Common myeloid progenitor, CD34-positive (primary cell): ENCODE measurements around the gene KCNIP3.

Experiments
- CTCF ChIA-PET: fragments of 350-600 bp; sonication (Branson Sonifier 250); formaldehyde crosslinking; loops from one replicate; lab custom pipeline; 2021; ENCODE audit warnings: antibody characterized with exemption; lab: Charles Lee
- POLR2A ChIA-PET: fragments of 350-600 bp; sonication (Branson Sonifier 250); formaldehyde crosslinking; loops from one replicate; lab custom pipeline; 2021; ENCODE audit warnings: antibody characterized with exemption; lab: Charles Lee
- DNase-seq, 3 donors: peaks; one replicate each; pipeline versions ENCODE4 v3.0.0 to v3.0.0-alpha.2; 2013
- H3K27ac ChIP-seq, 2 experiments: 1 replicate in 1 of 2; 2 replicates in 1 of 2; pipeline ENCODE4 v1.7.0; 2013; ENCODE audit warnings: inconsistent platforms in 2 of 2, low read length in 2 of 2, mild to moderate bottlenecking in 2 of 2, low read depth in 1 of 2, moderate library complexity in 1 of 2; ENCODE audit not compliant: severe bottlenecking in 2 of 2, insufficient read depth in 1 of 2, poor library complexity in 1 of 2
- H3K27me3 ChIP-seq, 5 experiments: replicated peaks in 2 of 5; 1 replicate in 3 of 5; 2 replicates in 2 of 5; pipeline versions ENCODE4 v1.6.1 to v1.7.0; 2013; ENCODE audit warnings: low read length in 4 of 5, mild to moderate bottlenecking in 2 of 5, moderate library complexity in 2 of 5, inconsistent platforms in 1 of 5; ENCODE audit not compliant: insufficient read depth in 5 of 5, control insufficient read depth in 4 of 5
- H3K36me3 ChIP-seq, 4 experiments: 1 replicate in 2 of 4; 2 replicates in 2 of 4; pipeline versions ENCODE4 v1.6.1 to v1.7.0; 2013; ENCODE audit warnings: low read length in 3 of 4, control low read depth in 1 of 4, mild to moderate bottlenecking in 1 of 4; ENCODE audit not compliant: control insufficient read depth in 4 of 4, insufficient read depth in 4 of 4
- H3K4me1 ChIP-seq, 4 experiments: 1 replicate in 3 of 4; 2 replicates in 1 of 4; pipeline versions ENCODE4 v1.6.1 to v1.7.1; 2013; ENCODE audit warnings: low read length in 3 of 4, mild to moderate bottlenecking in 3 of 4, control low read depth in 1 of 4, inconsistent platforms in 1 of 4, moderate library complexity in 1 of 4; ENCODE audit not compliant: control insufficient read depth in 4 of 4, insufficient read depth in 4 of 4; ENCODE audit errors: control extremely low read depth in 1 of 4
- H3K4me3 ChIP-seq, 7 experiments: 1 replicate in 4 of 7; 2 replicates in 3 of 7; pipeline versions ENCODE4 v1.5.1 to v1.7.0; 2013; ENCODE audit warnings: mild to moderate bottlenecking in 7 of 7, low read length in 6 of 7, moderate library complexity in 6 of 7, inconsistent platforms in 2 of 7, low read depth in 2 of 7, control low read depth in 1 of 7; ENCODE audit not compliant: insufficient read depth in 4 of 7, control insufficient read depth in 1 of 7; ENCODE audit errors: extremely low read depth in 1 of 7
- H3K9me3 ChIP-seq, 5 experiments: 1 replicate in 4 of 5; 2 replicates in 1 of 5; pipeline versions ENCODE4 v1.6.1 to v1.7.1; 2013; ENCODE audit warnings: low read length in 4 of 5, mild to moderate bottlenecking in 2 of 5, inconsistent platforms in 1 of 5, low read depth in 1 of 5, moderate library complexity in 1 of 5; ENCODE audit not compliant: control insufficient read depth in 4 of 5, insufficient read depth in 2 of 5; ENCODE audit errors: control extremely low read depth in 1 of 5
- WGBS: methylation state at CpG from one replicate; pipeline ENCODE4 v1.1.5; 2013; ENCODE audit not compliant: insufficient coverage; 5-methylcytosine and 5-hydroxymethylcytosine counted together

KCNIP3 gene

DNA sequence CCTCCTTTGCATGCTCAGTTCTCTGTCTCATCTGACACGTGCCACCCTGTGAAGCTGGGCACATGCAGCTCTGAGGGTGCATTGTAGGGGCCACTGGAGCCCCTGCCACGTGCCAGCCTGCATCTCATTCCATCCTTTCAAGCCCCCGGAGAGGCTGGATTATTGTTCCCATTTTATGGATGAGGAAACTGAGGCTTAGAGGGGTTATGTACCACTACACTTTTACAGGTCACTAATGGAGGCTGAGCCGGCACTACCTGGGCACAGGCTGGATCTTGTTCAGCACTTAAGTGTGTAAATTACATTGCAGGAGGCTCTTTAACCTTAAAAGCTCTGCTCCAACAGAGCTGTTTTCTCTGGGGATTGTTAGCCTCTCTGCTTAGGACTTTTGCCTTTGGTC is 47.5 kb downstream of the KCNIP3 start:
- Histone ChIP-seq H3K9me3 (no peaks in the 10 kb centered on the region), H3K36me3 (no peaks in the 10 kb centered on the region), H3K4me1 (peaks cover 0 to 19% (median 13%) of the 10 kb centered on the region in 4 experiments), H3K27me3 (peaks cover 0 to 66% (median 17%) of the 10 kb centered on the region in 5 experiments), H3K27ac (no peak overlapping the region), H3K4me3 (peak overlapping the region in 1 of 7 experiments; percentile 72)
- WGBS, result 100% methylated on average over 1 of the region's 4 CpGs
- POLR2A ChIA-PET, result no interaction called here
- CTCF ChIA-PET, result interaction anchor here (0.9 to 3.4 kb wide), 12 partner anchors 9 to 49 kb away, joined by 3 to 13 read pairs (median 4); no protein-coding TSS in a partner anchor
- DNase-seq, result no peak

DNA sequence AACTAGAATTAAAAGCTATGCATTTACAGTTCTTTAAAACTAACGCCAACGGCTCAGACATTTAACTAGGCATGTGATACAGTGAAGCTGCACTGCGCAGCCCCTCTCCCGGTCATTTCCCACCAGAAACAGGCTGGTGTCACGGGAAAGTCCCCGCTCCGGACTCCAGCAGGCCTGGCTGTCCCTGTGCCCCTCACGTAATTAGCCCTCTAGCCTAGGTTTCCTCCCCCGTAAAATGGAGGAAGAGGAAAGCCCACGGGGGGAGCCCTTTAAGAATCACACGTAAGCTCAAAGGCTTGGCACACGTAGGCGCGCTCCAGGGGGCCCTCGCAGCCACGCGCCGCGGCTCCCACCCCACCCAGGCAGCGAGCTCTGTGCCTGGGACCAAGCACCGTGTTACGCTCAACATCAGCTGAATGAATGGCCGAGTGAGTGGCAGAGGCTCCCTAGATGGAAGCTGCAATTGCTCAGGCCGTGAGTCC is 48.0 kb downstream of the KCNIP3 start:
- POLR2A ChIA-PET, result no interaction called here
- Histone ChIP-seq H3K9me3 (no peaks in the 10 kb centered on the region), H3K27ac (no peak overlapping the region), H3K4me3 (peak overlapping the region in 6 of 7 experiments; percentile 42 to 73 (median 62)), H3K36me3 (no peaks in the 10 kb centered on the region), H3K4me1 (peaks cover 0 to 19% (median 13%) of the 10 kb centered on the region in 4 experiments), H3K27me3 (peaks cover 0 to 67% (median 17%) of the 10 kb centered on the region in 5 experiments)
- WGBS, result 8% methylated on average over 21 of the region's 24 CpGs
- CTCF ChIA-PET, result interaction anchor here (0.9 to 3.4 kb wide), 16 partner anchors 9 to 383 kb away, joined by 3 to 13 read pairs (median 4); no protein-coding TSS in a partner anchor
- peak; percentile 5 to 55 (median 48) for DNase-seq

DNA sequence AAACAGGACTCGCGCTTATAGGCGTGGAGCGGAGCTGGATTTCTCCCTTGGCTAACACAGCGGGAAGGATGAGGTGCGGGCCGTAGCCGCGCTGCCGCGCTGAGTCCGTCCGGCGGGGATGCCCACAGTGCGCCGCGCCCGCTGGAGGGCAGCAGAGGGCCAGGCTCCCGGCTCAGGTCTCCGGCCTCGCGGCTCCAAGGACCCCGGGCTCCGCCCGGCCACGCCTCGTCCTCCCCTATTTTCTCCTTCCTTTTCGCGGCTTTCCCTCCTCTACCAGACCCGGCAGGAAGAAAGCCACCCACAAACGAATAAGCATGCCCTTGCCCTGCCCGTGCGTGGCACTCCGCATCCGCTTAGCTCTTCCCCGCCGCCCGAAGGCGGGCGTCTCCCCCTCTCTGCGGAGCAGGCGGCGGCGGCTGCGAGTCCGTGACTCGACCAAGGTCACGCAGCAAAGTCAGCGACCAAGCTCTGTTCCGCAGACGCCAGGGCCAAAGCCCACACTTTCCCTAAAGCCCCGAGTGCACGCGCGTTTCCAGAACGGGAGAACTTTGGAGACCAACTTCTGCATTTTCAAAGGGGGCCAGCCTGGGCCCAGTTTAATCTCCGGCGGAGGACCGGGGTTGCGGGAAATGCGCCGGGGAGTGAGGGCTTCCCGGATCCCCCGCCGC is 48.5 kb downstream of the KCNIP3 start:
- Histone ChIP-seq H3K27me3 (peaks cover 0 to 67% (median 17%) of the 10 kb centered on the region in 5 experiments), H3K36me3 (no peaks in the 10 kb centered on the region), H3K27ac (no peak overlapping the region), H3K9me3 (no peaks in the 10 kb centered on the region), H3K4me3 (peak overlapping the region; percentile 34 to 73 (median 58)), H3K4me1 (peaks cover 0 to 19% (median 13%) of the 10 kb centered on the region in 4 experiments)
- WGBS, result 0% methylated on average over 60 of the region's 65 CpGs
- peak; percentile 64 to 71 (median 69) for DNase-seq
- ChIA-PET POLR2A (no interaction called here), CTCF (interaction anchor here (0.8 to 3.4 kb wide), 14 partner anchors 8 to 382 kb away, joined by 3 to 13 read pairs (median 4); no protein-coding TSS in a partner anchor)

DNA sequence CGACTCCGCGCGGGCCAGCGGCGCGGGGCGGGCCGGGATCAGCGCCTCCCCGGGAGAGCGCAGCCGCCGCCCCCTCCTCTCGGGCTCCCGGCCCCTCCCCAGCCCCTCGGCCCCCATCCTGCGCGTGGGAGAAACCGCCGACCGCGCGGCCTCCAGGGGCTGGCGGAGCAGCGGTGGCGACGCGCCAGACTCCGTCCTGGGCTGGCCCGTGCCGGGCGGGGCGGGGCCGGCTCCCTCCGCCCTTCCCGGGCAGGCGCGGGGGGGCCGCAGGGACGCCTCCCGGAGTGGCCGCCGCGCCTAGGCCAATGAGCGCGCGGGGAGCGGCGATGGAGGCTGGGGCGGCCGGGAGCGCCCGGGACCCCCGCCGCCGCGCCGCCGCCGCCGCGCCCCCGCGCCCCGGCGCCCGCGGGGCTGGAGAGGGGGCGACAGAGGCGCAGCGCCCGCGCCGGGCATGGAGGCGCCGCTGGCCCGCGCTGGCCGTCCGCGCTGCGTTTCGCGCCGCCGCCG is 49.1 kb downstream of the KCNIP3 start:
- Histone ChIP-seq H3K4me1 (peaks cover 0 to 19% (median 13%) of the 10 kb centered on the region in 4 experiments), H3K36me3 (no peaks in the 10 kb centered on the region), H3K27ac (no peak overlapping the region), H3K4me3 (peak overlapping the region in 6 of 7 experiments; percentile 34 to 73 (median 60)), H3K27me3 (peaks cover 0 to 71% (median 15%) of the 10 kb centered on the region in 5 experiments), H3K9me3 (no peaks in the 10 kb centered on the region)
- peak in 1 of 3 donors; percentile 2 for DNase-seq
- WGBS, result 0% methylated on average over 43 of the region's 88 CpGs
- CTCF ChIA-PET, result interaction anchor here (0.8 to 3.4 kb wide), 7 partner anchors 8 to 382 kb away, joined by 3 to 13 read pairs (median 4); no protein-coding TSS in a partner anchor
- POLR2A ChIA-PET, result no interaction called here

DNA sequence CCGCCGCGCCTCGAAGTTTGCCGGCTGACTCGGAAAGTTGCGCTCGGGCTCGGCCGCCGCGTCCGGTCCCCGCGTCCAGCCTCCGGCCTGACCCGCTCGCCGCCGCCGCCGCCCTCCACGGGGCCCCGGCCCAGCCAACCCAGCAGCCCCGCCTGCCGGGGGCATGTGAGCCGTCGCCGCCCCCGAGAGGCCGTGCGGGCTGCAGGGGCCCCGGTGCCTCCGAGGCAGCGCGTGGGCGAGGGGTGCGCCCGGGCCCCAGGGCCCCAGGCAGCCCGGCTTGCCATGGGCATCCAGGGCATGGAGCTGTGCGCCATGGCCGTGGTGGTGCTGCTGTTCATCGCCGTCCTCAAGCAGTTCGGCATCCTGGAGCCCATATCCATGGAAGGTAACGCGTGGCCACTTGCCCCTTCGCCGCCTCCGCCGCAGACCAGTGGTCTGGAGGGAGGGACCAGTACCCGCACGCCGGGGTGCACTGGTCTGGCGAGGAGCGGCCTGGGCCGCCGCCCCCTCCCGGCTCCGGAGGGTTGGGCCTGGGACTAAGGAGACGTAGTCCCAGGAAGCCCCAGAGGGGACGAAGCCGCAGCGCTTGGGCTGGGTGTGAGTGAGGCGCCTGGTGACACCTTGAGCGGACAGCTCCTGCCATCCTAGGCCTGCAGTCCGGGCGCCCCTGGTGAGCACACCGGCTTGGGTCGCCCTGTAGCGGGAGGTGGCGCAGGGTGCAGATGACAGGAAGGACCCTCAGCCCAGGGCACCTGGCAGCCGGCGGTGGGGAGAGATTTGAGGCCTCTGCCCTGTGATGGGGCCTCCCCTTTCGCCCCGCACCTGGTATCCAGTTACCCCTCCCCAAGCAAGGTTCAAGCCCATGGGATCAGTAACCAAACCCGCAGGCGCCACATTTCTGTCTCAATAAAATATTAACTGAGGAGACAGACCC is 49.9 kb downstream of the KCNIP3 start:
- H3K9me3 ChIP-seq, result no peaks in the 10 kb centered on the region
- peak; percentile 2 to 32 (median 19) for DNase-seq
- H3K27me3 ChIP-seq, result peaks cover 0 to 71% (median 12%) of the 10 kb centered on the region in 5 experiments
- no peak overlapping the region for H3K27ac ChIP-seq
- peaks cover 0 to 19% (median 13%) of the 10 kb centered on the region in 4 experiments for H3K4me1 ChIP-seq
- ChIA-PET CTCF (interaction anchor here (1.3 kb wide), 1 partner anchor 32 kb away, joined by 3 read pairs; no protein-coding TSS in a partner anchor), POLR2A (no interaction called here)
- H3K36me3 ChIP-seq, result no peaks in the 10 kb centered on the region
- H3K4me3 ChIP-seq, result peak overlapping the region in 3 of 7 experiments; percentile 6 to 50 (median 46)
- WGBS, result 21% methylated on average over 72 of the region's 78 CpGs

DNA sequence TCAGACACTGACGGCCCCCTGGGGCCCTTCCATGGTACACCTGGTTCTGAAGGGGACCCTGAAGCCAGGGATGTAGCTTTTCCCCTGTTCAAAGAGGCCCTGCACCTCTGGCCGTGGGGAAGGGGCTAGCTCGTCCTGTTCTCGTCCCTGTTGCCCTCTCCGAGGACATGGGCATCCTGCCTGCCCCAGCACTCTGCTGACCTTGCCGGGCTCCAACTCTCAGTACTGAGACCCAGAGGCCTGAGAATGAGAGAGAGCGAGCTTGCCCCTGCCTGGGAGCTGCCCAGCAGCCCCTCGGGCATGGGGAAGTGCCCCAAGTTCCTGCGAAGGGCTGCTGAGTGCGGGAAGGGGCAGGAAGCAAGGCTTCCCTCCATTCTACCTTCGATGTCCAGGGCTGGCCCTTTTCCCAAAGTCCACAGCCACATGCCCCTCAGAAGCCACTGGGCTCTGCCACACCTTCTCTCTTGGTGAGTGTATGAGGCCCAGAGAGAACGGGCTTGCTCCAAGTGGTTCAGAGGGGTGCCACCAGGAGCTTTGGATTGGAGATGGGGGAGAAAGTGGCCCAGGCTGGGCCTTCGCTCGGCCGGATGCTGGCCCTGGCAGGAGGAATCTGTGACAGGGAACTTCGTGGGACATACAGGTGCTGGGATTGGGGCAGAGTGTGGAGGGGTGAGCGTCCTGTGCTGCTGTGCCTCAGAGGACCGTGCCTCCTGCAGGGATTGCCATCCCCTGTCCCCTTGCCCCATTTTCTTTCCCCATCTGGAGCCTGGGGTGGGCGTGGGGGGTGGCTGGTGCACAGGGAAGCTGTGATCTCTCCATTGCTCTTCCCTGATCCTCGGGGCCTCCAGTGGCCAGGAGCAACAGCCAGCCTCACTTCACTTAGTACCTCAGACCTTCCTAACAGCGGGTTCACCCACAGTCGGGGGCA is 50.8 kb downstream of the KCNIP3 start:
- Histone ChIP-seq H3K36me3 (no peaks in the 10 kb centered on the region), H3K4me3 (no peak overlapping the region), H3K27ac (no peak overlapping the region), H3K27me3 (peaks cover 0 to 66% (median 7%) of the 10 kb centered on the region in 5 experiments), H3K9me3 (no peaks in the 10 kb centered on the region), H3K4me1 (peaks cover 0 to 19% (median 13%) of the 10 kb centered on the region in 4 experiments)
- ChIA-PET POLR2A (no interaction called here), CTCF (interaction anchor here (1.3 kb wide), 1 partner anchor 31 kb away, joined by 3 read pairs; no protein-coding TSS in a partner anchor)
- 78% methylated on average over 17 of the region's 22 CpGs for WGBS
- DNase-seq, result no peak
